HepG2 (cell line): Measurements from ENCODE around the gene RBP4. TPM values are rescaled to one million over a fixed set of nuclear protein-coding genes. Genes with fewer than 3 reads are reported as not detected.
A peak's percentile ranks its signal among the peaks of the same experiment; 100 is the strongest.

Experiments
- ADNP ChIP-seq: sonication (generic); formaldehyde crosslinking; IDR thresholded peaks from 2 replicates; pipeline ENCODE4 v1.4.0; 2020; ENCODE audit warnings: missing genetic modification reagents
- AKAP8 ChIP-seq: sonication (generic); formaldehyde crosslinking; IDR thresholded peaks from 2 replicates; pipeline ENCODE4 v1.5.1; 2020; ENCODE audit warnings: mild to moderate bottlenecking, missing genetic modification reagents
- BORCS8-MEF2B ChIP-seq: sonication (generic); formaldehyde crosslinking; IDR thresholded peaks from 2 replicates; pipeline ENCODE4 v1.8.0; 2022; ENCODE audit warnings: mild to moderate bottlenecking, missing genetic modification reagents
- CCDC6 ChIP-seq: sonication (generic); formaldehyde crosslinking; IDR thresholded peaks from 2 replicates; pipeline ENCODE4 v1.8.1; 2022; ENCODE audit warnings: mild to moderate bottlenecking, missing genetic modification reagents, moderate library complexity
- CHD4 ChIP-seq: fragments of 200-600 bp; sonication (generic); IDR thresholded peaks from 2 replicates; pipeline ENCODE4 v1.7.0; 2017; ENCODE audit warnings: mild to moderate bottlenecking, low read length, borderline replicate concordance
- FOXJ3 ChIP-seq: sonication (generic); formaldehyde crosslinking; IDR thresholded peaks from 2 replicates; pipeline ENCODE4 v1.4.0; 2020; ENCODE audit warnings: missing genetic modification reagents, mild to moderate bottlenecking, borderline replicate concordance
- GATAD1 ChIP-seq: IDR thresholded peaks from 2 replicates; pipeline ENCODE4 v1.6.1; 2016; ENCODE audit warnings: missing genetic modification reagents, missing compliant biosample characterization
- HDAC1 ChIP-seq: sonication (generic); formaldehyde crosslinking; IDR thresholded peaks from 2 replicates; pipeline ENCODE4 v1.5.1; 2020; ENCODE audit warnings: mild to moderate bottlenecking, missing genetic modification reagents
- HOXA3 ChIP-seq: sonication (generic); formaldehyde crosslinking; IDR thresholded peaks from 2 replicates; pipeline ENCODE4 v1.5.0; 2020; ENCODE audit warnings: missing genetic modification reagents
- KAT8 ChIP-seq: IDR thresholded peaks from 2 replicates; pipeline ENCODE4 v1.6.1; 2016; ENCODE audit warnings: missing genetic modification reagents, missing compliant biosample characterization
- KLF15 ChIP-seq: sonication (generic); formaldehyde crosslinking; IDR thresholded peaks from 2 replicates; pipeline ENCODE4 v1.8.1; 2023; ENCODE audit warnings: borderline replicate concordance, mild to moderate bottlenecking, inconsistent platforms, missing genetic modification reagents, mixed read lengths
- NCOA1 ChIP-seq: sonication (generic); formaldehyde crosslinking; IDR thresholded peaks from 2 replicates; pipeline ENCODE4 v1.9.0; 2021; ENCODE audit warnings: missing genetic modification reagents
- NFKB2 ChIP-seq: sonication (generic); formaldehyde crosslinking; IDR thresholded peaks from 2 replicates; pipeline ENCODE4 v1.4.0; 2020; ENCODE audit warnings: missing genetic modification reagents, borderline replicate concordance
- NR2F6 ChIP-seq, 2 experiments: IDR thresholded peaks; 2 replicates each; pipeline ENCODE4 v1.6.1; 2016; ENCODE audit warnings: antibody characterized with exemption in 1 of 2, mild to moderate bottlenecking in 1 of 2
- YEATS2 ChIP-seq: sonication (generic); formaldehyde crosslinking; IDR thresholded peaks from 2 replicates; pipeline ENCODE4 v1.4.0; 2020; ENCODE audit warnings: missing genetic modification reagents, borderline replicate concordance
- YY1 ChIP-seq: IDR thresholded peaks from 2 replicates; pipeline ENCODE4 v1.6.1; 2011; ENCODE audit warnings: low read length, low read depth, moderate library complexity, mild to moderate bottlenecking; ENCODE audit not compliant: insufficient read depth, insufficient replicate concordance
- ZHX1 ChIP-seq: sonication (generic); formaldehyde crosslinking; IDR thresholded peaks from 2 replicates; pipeline ENCODE4 v1.8.1; 2022; ENCODE audit warnings: low read depth, mild to moderate bottlenecking, missing genetic modification reagents
- ZNF605 ChIP-seq: sonication (generic); formaldehyde crosslinking; IDR thresholded peaks from 2 replicates; pipeline ENCODE4 v1.8.0; 2022; ENCODE audit warnings: mild to moderate bottlenecking, missing genetic modification reagents
- polyA plus RNA-seq, 8 experiments: library from polyadenylated mRNA; depleted of rRNA in 3 of 8; stranded (reverse) in 7 of 8; unstranded in 1 of 8; fragments of >200 nt; fragmentation: Illumina TruSeq in 4 of 8; extraction: Trizol in 4 of 8; gene quantifications; 2 replicates each; pipeline versions ENCODE4 v1.2.1 to v1.2.3, GENCODE V29; 2011 to 2016; ENCODE audit warnings: low read depth in 4 of 8, missing spikeins in 1 of 8, mixed read lengths in 1 of 8; ENCODE audit not compliant: insufficient read depth in 1 of 8
- total RNA-seq, 5 experiments: library from RNA; depleted of rRNA; stranded (reverse); fragments of >200 nt; fragmentation: Illumina TruSeq; extraction: Trizol; gene quantifications; 2 replicates each; pipeline ENCODE4 v1.2.3, GENCODE V29; 2016; ENCODE audit warnings: low read depth in 1 of 5
- TF ChIP-seq, protein P1 (sequence below): IDR thresholded peaks from 2 replicates; pipeline ENCODE4 v1.6.1; 2016; ENCODE audit warnings: control low read depth
- TF ChIP-seq, protein P2 (sequence below): sonication (generic); formaldehyde crosslinking; IDR thresholded peaks from 2 replicates; pipeline ENCODE4 v1.5.0; 2020; ENCODE audit warnings: mild to moderate bottlenecking, missing genetic modification reagents
- TF ChIP-seq, protein P3 (sequence below): sonication (generic); formaldehyde crosslinking; IDR thresholded peaks from 2 replicates; pipeline ENCODE4 v1.8.1; 2023; ENCODE audit warnings: missing genetic modification reagents, inconsistent platforms, borderline replicate concordance

The RBP4 gene
- total and polyA plus RNA-seq, 2 of the 13 experiments (the other 11 are each of a cell fraction or from before 2014, with no cell fraction given) = 642 to 931 TPM

- TF ChIP-seq ZNF605 (CRISPR knock-in tag) = peak; percentile 49; the same call in 1 of the 2 replicates
- no peak for TF ChIP-seq ADNP
- TF ChIP-seq KLF15 (CRISPR knock-in tag) = no peak
- TF ChIP-seq, protein P1, sequence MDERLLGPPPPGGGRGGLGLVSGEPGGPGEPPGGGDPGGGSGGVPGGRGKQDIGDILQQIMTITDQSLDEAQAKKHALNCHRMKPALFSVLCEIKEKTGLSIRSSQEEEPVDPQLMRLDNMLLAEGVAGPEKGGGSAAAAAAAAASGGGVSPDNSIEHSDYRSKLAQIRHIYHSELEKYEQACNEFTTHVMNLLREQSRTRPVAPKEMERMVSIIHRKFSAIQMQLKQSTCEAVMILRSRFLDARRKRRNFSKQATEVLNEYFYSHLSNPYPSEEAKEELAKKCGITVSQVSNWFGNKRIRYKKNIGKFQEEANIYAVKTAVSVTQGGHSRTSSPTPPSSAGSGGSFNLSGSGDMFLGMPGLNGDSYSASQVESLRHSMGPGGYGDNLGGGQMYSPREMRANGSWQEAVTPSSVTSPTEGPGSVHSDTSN (CRISPR knock-in tag) = no peak
- no peak for TF ChIP-seq YEATS2 (CRISPR knock-in tag)
- TF ChIP-seq FOXJ3 (CRISPR knock-in tag) = no peak
- TF ChIP-seq BORCS8-MEF2B = 0 out of 2 replicates have a peak, but pooled peaks have one; percentile 25
- peak; percentile 53; the same call in 1 of the 2 replicates for TF ChIP-seq HDAC1
- TF ChIP-seq, protein P2, sequence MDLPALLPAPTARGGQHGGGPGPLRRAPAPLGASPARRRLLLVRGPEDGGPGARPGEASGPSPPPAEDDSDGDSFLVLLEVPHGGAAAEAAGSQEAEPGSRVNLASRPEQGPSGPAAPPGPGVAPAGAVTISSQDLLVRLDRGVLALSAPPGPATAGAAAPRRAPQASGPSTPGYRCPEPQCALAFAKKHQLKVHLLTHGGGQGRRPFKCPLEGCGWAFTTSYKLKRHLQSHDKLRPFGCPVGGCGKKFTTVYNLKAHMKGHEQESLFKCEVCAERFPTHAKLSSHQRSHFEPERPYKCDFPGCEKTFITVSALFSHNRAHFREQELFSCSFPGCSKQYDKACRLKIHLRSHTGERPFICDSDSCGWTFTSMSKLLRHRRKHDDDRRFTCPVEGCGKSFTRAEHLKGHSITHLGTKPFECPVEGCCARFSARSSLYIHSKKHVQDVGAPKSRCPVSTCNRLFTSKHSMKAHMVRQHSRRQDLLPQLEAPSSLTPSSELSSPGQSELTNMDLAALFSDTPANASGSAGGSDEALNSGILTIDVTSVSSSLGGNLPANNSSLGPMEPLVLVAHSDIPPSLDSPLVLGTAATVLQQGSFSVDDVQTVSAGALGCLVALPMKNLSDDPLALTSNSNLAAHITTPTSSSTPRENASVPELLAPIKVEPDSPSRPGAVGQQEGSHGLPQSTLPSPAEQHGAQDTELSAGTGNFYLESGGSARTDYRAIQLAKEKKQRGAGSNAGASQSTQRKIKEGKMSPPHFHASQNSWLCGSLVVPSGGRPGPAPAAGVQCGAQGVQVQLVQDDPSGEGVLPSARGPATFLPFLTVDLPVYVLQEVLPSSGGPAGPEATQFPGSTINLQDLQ (CRISPR knock-in tag) = 0 out of 2 replicates have a peak, but pooled peaks have one; percentile 3
- TF ChIP-seq HOXA3 = no peak
- no peak for TF ChIP-seq ZHX1
- TF ChIP-seq NCOA1 (CRISPR knock-in tag) = no peak
- TF ChIP-seq, protein P3, sequence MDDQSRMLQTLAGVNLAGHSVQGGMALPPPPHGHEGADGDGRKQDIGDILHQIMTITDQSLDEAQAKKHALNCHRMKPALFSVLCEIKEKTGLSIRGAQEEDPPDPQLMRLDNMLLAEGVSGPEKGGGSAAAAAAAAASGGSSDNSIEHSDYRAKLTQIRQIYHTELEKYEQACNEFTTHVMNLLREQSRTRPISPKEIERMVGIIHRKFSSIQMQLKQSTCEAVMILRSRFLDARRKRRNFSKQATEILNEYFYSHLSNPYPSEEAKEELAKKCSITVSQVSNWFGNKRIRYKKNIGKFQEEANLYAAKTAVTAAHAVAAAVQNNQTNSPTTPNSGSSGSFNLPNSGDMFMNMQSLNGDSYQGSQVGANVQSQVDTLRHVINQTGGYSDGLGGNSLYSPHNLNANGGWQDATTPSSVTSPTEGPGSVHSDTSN (CRISPR knock-in tag) = no peak
- no peak for TF ChIP-seq CHD4
- TF ChIP-seq GATAD1 (CRISPR knock-in tag) = no peak
- TF ChIP-seq AKAP8 (CRISPR knock-in tag) = no peak
- no peak for TF ChIP-seq NR2F6 (IDR thresholded peaks at IDR 0.05)
- TF ChIP-seq NR2F6 (CRISPR knock-in tag; IDR thresholded peaks at IDR 0.05) = no peak
- no peak; the same call in 1 of the 2 replicates for TF ChIP-seq NFKB2 (CRISPR knock-in tag)
- TF ChIP-seq KAT8 (CRISPR knock-in tag) = 0 out of 2 replicates have a peak, but pooled peaks have one; percentile 36
- TF ChIP-seq YY1 = peak; percentile 22
- TF ChIP-seq CCDC6 = no peak
These were observed 439 bp downstream of the RBP4 start (continued) for GRCh38 chr10:93600446-93601145.
